ENCODE measurements around the gene SLFN13.
"Not testable (repeated sequence)": the region's sequence is repeated elsewhere in the genome, so short reads cannot be mapped to it uniquely, and the experiment has no call there.

SLFN13 gene

GRCh38 chr17:35407531-35407930 is 41.0 kb downstream of the SLFN13 start:
- no peak for TF ChIP-seq CTCF (IDR thresholded peaks at IDR 0.05; ENCODE audit: low read depth, low read length)
- H3K4me3 ChIP-seq (ENCODE audit: low read depth, low read length): no peak overlapping the region

GRCh38 chr17:35406568-35406967 is 42.0 kb downstream of the SLFN13 start:
- no peak overlapping the region for H3K4me3 ChIP-seq (ENCODE audit: low read depth, low read length)
- no peak for TF ChIP-seq CTCF (IDR thresholded peaks at IDR 0.05; ENCODE audit: low read depth, low read length)

GRCh38 chr17:35404360-35404759 is 44.2 kb downstream of the SLFN13 start:
- TF ChIP-seq CTCF (IDR thresholded peaks at IDR 0.05; ENCODE audit: low read depth, low read length): no peak
- no peak overlapping the region for H3K4me3 ChIP-seq (ENCODE audit: low read depth, low read length)

- not testable (repeated sequence) for H3K4me3 ChIP-seq (ENCODE audit: low read depth, low read length)
Measured at GRCh38 chr17:35393783-35394182, 54.8 kb downstream of the SLFN13 start.

GRCh38 chr17:35390663-35391062 is 57.9 kb downstream of the SLFN13 start:
- TF ChIP-seq CTCF (IDR thresholded peaks at IDR 0.05; ENCODE audit: low read depth, low read length): no peak

GRCh38 chr17:35390156-35390555 is 58.4 kb downstream of the SLFN13 start:
- TF ChIP-seq CTCF (IDR thresholded peaks at IDR 0.05; ENCODE audit: low read depth, low read length): no peak
- no peak overlapping the region for H3K4me3 ChIP-seq (ENCODE audit: low read depth, low read length)

More at GRCh38 chr17:35390663-35391062, 57.9 kb downstream of the SLFN13 start:
- H3K4me3 ChIP-seq (ENCODE audit: low read depth, low read length): no peak overlapping the region

GRCh38 chr17:35387496-35387895 is 61.1 kb downstream of the SLFN13 start:
- H3K4me3 ChIP-seq (ENCODE audit: low read depth, low read length): no peak overlapping the region
- no peak for TF ChIP-seq CTCF (IDR thresholded peaks at IDR 0.05; ENCODE audit: low read depth, low read length)

Data from WI38 (cell line).